ENCODE results near the gene SHQ1. TPM values are rescaled to one million over a fixed set of nuclear protein-coding genes. Genes with fewer than 3 reads are reported as not detected.
"Not testable (repeated sequence)": the region's sequence is repeated elsewhere in the genome, so short reads cannot be mapped to it uniquely, and the experiment has no call there.

SHQ1 gene
- total and polyA plus RNA-seq, 2 donors: 17.4 to 22.6 TPM

- Histone ChIP-seq H3K4me1 (ENCODE audit: control insufficient read depth in 2 of 2, insufficient read depth in 2 of 2, low read length in 2 of 2) (peaks cover 4 to 18% of the 10 kb centered on the region in 2 donors), H3K27me3 (ENCODE audit: control insufficient read depth in 2 of 2, insufficient read depth in 1 of 2, low read length in 1 of 2) (peaks cover 0 to 3% of the 10 kb centered on the region in 2 donors), H3K4me3 (ENCODE audit: low read length in 2 of 2) (peak overlapping the region; percentile 53 to 60), H3K36me3 (ENCODE audit: control insufficient read depth in 2 of 2, insufficient read depth in 2 of 2, low read length in 1 of 2) (no peaks in the 10 kb centered on the region), H3K9me3 (ENCODE audit: control insufficient read depth in 2 of 2, insufficient read depth in 1 of 2, low read length in 1 of 2) (peaks cover 0 to 12% of the 10 kb centered on the region in 2 donors), H3K27ac (ENCODE audit: low read depth in 1 of 2, low read length in 1 of 2) (peak overlapping the region; percentile 17 to 80)
- peak; percentile 30 to 87 (median 65) for DNase-seq (ENCODE audit: low read depth in 6 of 9, low spot score in 9 of 9)
- WGBS: 13% methylated on average over 53 of the region's 53 CpGs
These were observed 109.3 kb downstream of the SHQ1 start for GRCh38 chr3:72738752-72739530.

GRCh38 chr3:72735072-72735471 is 113.2 kb downstream of the SHQ1 start:
- not testable (repeated sequence) for DNase-seq (ENCODE audit: low read depth in 6 of 9, low spot score in 9 of 9)
- WGBS: over 99% methylated on average over 3 of the region's 4 CpGs

GRCh38 chr3:72733676-72734075 is 114.6 kb downstream of the SHQ1 start:
- Histone ChIP-seq H3K9me3 (ENCODE audit: control insufficient read depth in 2 of 2, insufficient read depth in 1 of 2, low read length in 1 of 2) (peaks cover 3 to 17% of the 10 kb centered on the region in 2 donors), H3K36me3 (ENCODE audit: control insufficient read depth in 2 of 2, insufficient read depth in 2 of 2, low read length in 1 of 2) (no peaks in the 10 kb centered on the region), H3K4me1 (ENCODE audit: control insufficient read depth in 2 of 2, insufficient read depth in 2 of 2, low read length in 2 of 2) (peaks cover 4 to 7% of the 10 kb centered on the region in 2 donors), H3K27me3 (ENCODE audit: control insufficient read depth in 2 of 2, insufficient read depth in 1 of 2, low read length in 1 of 2) (no peaks in the 10 kb centered on the region), H3K27ac (ENCODE audit: low read depth in 1 of 2, low read length in 1 of 2) (no peak overlapping the region), H3K4me3 (ENCODE audit: low read length in 2 of 2) (no peak overlapping the region)
- DNase-seq (ENCODE audit: low read depth in 6 of 9, low spot score in 9 of 9): no peak
- 96% methylated on average over 3 of the region's 3 CpGs for WGBS

More at GRCh38 chr3:72735072-72735471, 113.2 kb downstream of the SHQ1 start:
- Histone ChIP-seq H3K4me1 (ENCODE audit: control insufficient read depth in 2 of 2, insufficient read depth in 2 of 2, low read length in 2 of 2) (peaks cover 4 to 18% of the 10 kb centered on the region in 2 donors), H3K9me3 (ENCODE audit: control insufficient read depth in 2 of 2, insufficient read depth in 1 of 2, low read length in 1 of 2) (peaks cover 3 to 19% of the 10 kb centered on the region in 2 donors)
- not testable (repeated sequence) for H3K27me3 ChIP-seq (ENCODE audit: control insufficient read depth in 2 of 2, insufficient read depth in 1 of 2, low read length in 1 of 2); H3K4me3 ChIP-seq (ENCODE audit: low read length in 2 of 2); H3K36me3 ChIP-seq (ENCODE audit: control insufficient read depth in 2 of 2, insufficient read depth in 2 of 2, low read length in 1 of 2); H3K27ac ChIP-seq (ENCODE audit: low read depth in 1 of 2, low read length in 1 of 2)

- not testable (repeated sequence) for H3K4me3 ChIP-seq (ENCODE audit: low read length in 2 of 2); H3K36me3 ChIP-seq (ENCODE audit: control insufficient read depth in 2 of 2, insufficient read depth in 2 of 2, low read length in 1 of 2); H3K4me1 ChIP-seq (ENCODE audit: control insufficient read depth in 2 of 2, insufficient read depth in 2 of 2, low read length in 2 of 2); H3K27me3 ChIP-seq (ENCODE audit: control insufficient read depth in 2 of 2, insufficient read depth in 1 of 2, low read length in 1 of 2); DNase-seq (ENCODE audit: low read depth in 6 of 9, low spot score in 9 of 9); H3K27ac ChIP-seq (ENCODE audit: low read depth in 1 of 2, low read length in 1 of 2)
- peaks cover 3 to 17% of the 10 kb centered on the region in 2 donors for H3K9me3 ChIP-seq (ENCODE audit: control insufficient read depth in 2 of 2, insufficient read depth in 1 of 2, low read length in 1 of 2)
- 97% methylated on average over 5 of the region's 6 CpGs for WGBS
These were observed 115.4 kb downstream of the SHQ1 start for GRCh38 chr3:72732666-72733345.

GRCh38 chr3:72728958-72729467 is 119.2 kb downstream of the SHQ1 start:
- no peak for DNase-seq (ENCODE audit: low read depth in 6 of 9, low spot score in 9 of 9)
- 96% methylated on average over 16 of the region's 16 CpGs for WGBS
- no peaks in the 10 kb centered on the region for H3K4me1 ChIP-seq (ENCODE audit: control insufficient read depth in 2 of 2, insufficient read depth in 2 of 2, low read length in 2 of 2)
- H3K36me3 ChIP-seq (ENCODE audit: control insufficient read depth in 2 of 2, insufficient read depth in 2 of 2, low read length in 1 of 2): no peaks in the 10 kb centered on the region
- H3K27me3 ChIP-seq (ENCODE audit: control insufficient read depth in 2 of 2, insufficient read depth in 1 of 2, low read length in 1 of 2): no peaks in the 10 kb centered on the region
- H3K9me3 ChIP-seq (ENCODE audit: control insufficient read depth in 2 of 2, insufficient read depth in 1 of 2, low read length in 1 of 2): peaks cover 3 to 7% of the 10 kb centered on the region in 2 donors
- H3K27ac ChIP-seq (ENCODE audit: low read depth in 1 of 2, low read length in 1 of 2): no peak overlapping the region
- H3K4me3 ChIP-seq (ENCODE audit: low read length in 2 of 2): no peak overlapping the region

GRCh38 chr3:72728329-72728889 is 119.8 kb downstream of the SHQ1 start:
- Histone ChIP-seq H3K4me1 (ENCODE audit: control insufficient read depth in 2 of 2, insufficient read depth in 2 of 2, low read length in 2 of 2) (no peaks in the 10 kb centered on the region), H3K9me3 (ENCODE audit: control insufficient read depth in 2 of 2, insufficient read depth in 1 of 2, low read length in 1 of 2) (peaks cover 3 to 7% of the 10 kb centered on the region in 2 donors), H3K4me3 (ENCODE audit: low read length in 2 of 2) (no peak overlapping the region), H3K36me3 (ENCODE audit: control insufficient read depth in 2 of 2, insufficient read depth in 2 of 2, low read length in 1 of 2) (no peaks in the 10 kb centered on the region), H3K27ac (ENCODE audit: low read depth in 1 of 2, low read length in 1 of 2) (no peak overlapping the region), H3K27me3 (ENCODE audit: control insufficient read depth in 2 of 2, insufficient read depth in 1 of 2, low read length in 1 of 2) (no peaks in the 10 kb centered on the region)
- no peak for DNase-seq (ENCODE audit: low read depth in 6 of 9, low spot score in 9 of 9)
- WGBS: 93% methylated on average over 6 of the region's 6 CpGs

- Histone ChIP-seq H3K9me3 (ENCODE audit: control insufficient read depth in 2 of 2, insufficient read depth in 1 of 2, low read length in 1 of 2) (peaks cover 0 to 1% of the 10 kb centered on the region in 2 donors), H3K27me3 (ENCODE audit: control insufficient read depth in 2 of 2, insufficient read depth in 1 of 2, low read length in 1 of 2) (no peaks in the 10 kb centered on the region), H3K36me3 (ENCODE audit: control insufficient read depth in 2 of 2, insufficient read depth in 2 of 2, low read length in 1 of 2) (no peaks in the 10 kb centered on the region), H3K4me3 (ENCODE audit: low read length in 2 of 2) (no peak overlapping the region), H3K4me1 (ENCODE audit: control insufficient read depth in 2 of 2, insufficient read depth in 2 of 2, low read length in 2 of 2) (no peaks in the 10 kb centered on the region), H3K27ac (ENCODE audit: low read depth in 1 of 2, low read length in 1 of 2) (no peak overlapping the region)
- DNase-seq (ENCODE audit: low read depth in 6 of 9, low spot score in 9 of 9): no peak
- WGBS: 93% methylated on average over 7 of the region's 7 CpGs
These were observed 120.5 kb downstream of the SHQ1 start for GRCh38 chr3:72727726-72728125.

- 78% methylated on average over 6 of the region's 6 CpGs for WGBS
- Histone ChIP-seq H3K9me3 (ENCODE audit: control insufficient read depth in 2 of 2, insufficient read depth in 1 of 2, low read length in 1 of 2) (no peaks in the 10 kb centered on the region), H3K36me3 (ENCODE audit: control insufficient read depth in 2 of 2, insufficient read depth in 2 of 2, low read length in 1 of 2) (no peaks in the 10 kb centered on the region), H3K4me3 (ENCODE audit: low read length in 2 of 2) (no peak overlapping the region), H3K4me1 (ENCODE audit: control insufficient read depth in 2 of 2, insufficient read depth in 2 of 2, low read length in 2 of 2) (no peaks in the 10 kb centered on the region), H3K27ac (ENCODE audit: low read depth in 1 of 2, low read length in 1 of 2) (no peak overlapping the region), H3K27me3 (ENCODE audit: control insufficient read depth in 2 of 2, insufficient read depth in 1 of 2, low read length in 1 of 2) (no peaks in the 10 kb centered on the region)
- no peak for DNase-seq (ENCODE audit: low read depth in 6 of 9, low spot score in 9 of 9)
These were observed 121.1 kb downstream of the SHQ1 start for GRCh38 chr3:72727172-72727571.

- no peak overlapping the region for H3K27ac ChIP-seq (ENCODE audit: low read depth in 1 of 2, low read length in 1 of 2)
- DNase-seq (ENCODE audit: low read depth in 6 of 9, low spot score in 9 of 9): no peak
- WGBS: 98% methylated on average over 6 of the region's 6 CpGs
- no peaks in the 10 kb centered on the region for H3K4me1 ChIP-seq (ENCODE audit: control insufficient read depth in 2 of 2, insufficient read depth in 2 of 2, low read length in 2 of 2)
- no peaks in the 10 kb centered on the region for H3K27me3 ChIP-seq (ENCODE audit: control insufficient read depth in 2 of 2, insufficient read depth in 1 of 2, low read length in 1 of 2)
- no peak overlapping the region for H3K4me3 ChIP-seq (ENCODE audit: low read length in 2 of 2)
- H3K9me3 ChIP-seq (ENCODE audit: control insufficient read depth in 2 of 2, insufficient read depth in 1 of 2, low read length in 1 of 2): no peaks in the 10 kb centered on the region
- no peaks in the 10 kb centered on the region for H3K36me3 ChIP-seq (ENCODE audit: control insufficient read depth in 2 of 2, insufficient read depth in 2 of 2, low read length in 1 of 2)
These were observed 123.0 kb downstream of the SHQ1 start for GRCh38 chr3:72725229-72725628.
